CD4-positive, alpha-beta T cell treated with Interleukin-12 subunit alpha and Interleukin-12 subunit beta, for 1 hour (primary cell): ENCODE data around the gene CYP1B1.

ENCODE experiments used
- DNase-seq: peaks from one replicate; pipeline ENCODE4 v3.0.0-alpha.2; 2020

Gene CYP1B1

DNA sequence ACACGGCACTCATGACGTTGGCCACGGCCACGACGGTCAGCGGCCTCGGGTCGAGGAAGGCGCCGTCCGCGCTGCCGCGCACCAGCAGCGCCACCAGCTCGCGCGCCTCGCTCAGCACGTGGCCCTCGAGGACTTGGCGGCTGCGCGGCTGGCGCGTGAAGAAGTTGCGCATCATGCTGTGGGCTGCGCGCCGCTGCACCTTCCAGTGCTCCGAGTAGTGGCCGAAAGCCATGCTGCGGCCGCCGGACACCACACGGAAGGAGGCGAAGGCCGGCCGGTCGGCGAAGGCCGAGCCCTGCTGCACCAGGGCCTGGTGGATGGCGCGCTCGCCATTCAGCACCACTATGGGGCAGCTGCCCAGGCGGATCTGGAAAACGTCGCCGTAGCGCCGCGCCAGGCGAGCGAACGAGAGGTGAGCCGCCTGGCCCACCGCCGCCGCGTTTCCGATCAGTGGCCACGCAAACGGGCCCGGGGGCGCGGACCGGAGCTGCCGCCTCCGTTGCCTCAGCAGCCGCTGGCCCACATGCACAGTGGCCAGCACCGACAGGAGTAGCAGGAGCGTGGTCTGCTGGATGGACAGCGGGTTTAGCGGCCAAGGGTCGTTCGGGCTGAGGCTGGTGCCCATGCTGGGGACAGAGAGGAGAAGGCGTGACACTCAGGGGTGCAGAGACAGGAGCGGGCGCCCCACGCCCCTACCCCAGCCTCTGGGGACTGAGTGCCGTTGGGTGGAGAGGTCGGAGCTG lies 1.0 kb downstream of the CYP1B1 start:
- no peak for DNase-seq

DNA sequence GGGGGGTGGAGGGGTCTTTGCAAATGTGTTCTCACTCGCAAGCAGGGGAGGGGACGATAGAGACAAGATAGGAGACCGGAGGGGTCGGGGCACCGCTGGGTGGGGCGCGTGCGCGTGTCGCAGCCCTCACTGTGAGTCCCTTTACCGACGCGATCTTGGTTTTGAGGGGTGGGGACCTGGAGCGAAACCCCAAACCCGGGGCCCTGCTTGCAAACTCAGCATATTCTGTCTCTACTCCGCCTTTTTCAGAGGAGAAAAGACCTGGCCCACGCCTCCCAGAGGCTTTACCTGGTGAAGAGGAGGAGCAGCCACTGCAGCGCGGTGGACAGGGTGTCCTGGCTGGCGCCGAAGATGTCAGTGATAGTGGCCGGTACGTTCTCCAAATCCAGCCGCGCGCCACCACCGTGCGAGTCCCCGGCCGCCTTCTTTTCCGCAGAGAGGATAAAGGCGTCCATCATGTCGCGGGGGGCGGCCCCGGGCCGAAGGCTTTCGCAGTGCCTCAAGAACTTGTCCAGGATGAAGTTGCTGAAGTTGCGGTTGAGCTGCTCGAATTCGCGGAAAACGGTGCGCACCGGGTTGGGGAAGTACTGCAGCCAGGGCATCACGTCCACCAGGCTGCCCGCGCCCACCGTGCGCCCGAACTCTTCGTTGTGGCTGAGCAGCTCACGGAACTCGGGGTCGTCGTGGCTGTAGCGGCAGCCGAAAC lies 1.7 kb downstream of the CYP1B1 start:
- no peak for DNase-seq

- DNase-seq, result no peak
Observed at GRCh38 chr2:38073211-38074057, 2.5 kb downstream of the CYP1B1 start.

DNA sequence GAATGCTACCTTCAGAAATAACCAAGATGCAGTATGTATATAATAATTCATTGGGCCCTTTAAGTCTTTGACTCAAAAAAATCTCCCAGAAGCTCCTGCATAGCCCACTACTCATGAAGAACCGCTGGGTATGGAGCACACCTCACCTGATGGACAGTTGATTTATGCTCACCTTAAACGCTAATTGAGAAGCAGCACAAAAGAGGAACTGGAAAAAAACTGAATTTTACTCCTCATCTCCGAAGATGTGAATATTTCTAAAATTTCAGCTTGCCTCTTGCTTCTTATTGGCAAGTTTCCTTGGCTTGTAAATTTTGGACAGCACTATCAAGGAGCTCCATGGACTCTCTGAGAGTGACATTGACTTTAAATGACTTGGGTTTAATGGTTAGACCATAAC lies 5.5 kb downstream of the CYP1B1 start:
- no peak for DNase-seq

DNA sequence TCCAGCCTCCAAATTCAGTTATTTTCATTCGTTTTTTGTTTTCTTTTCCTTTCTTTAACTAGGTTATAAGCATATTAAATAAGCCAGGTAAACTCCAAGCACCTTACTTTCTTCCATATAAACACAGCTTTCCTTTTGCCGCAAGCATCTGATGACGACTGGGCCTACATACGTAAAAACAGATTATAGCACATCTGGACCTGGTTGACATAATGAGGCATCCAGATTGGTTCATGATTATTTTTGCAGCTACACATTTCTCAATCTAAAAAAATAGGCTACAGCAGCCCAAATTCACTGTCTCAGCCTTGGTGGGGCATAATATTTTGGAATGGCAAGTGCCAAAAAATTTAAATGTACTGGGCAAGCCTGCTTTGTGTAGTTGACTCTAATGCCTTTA lies 7.7 kb downstream of the CYP1B1 start:
- DNase-seq, result no peak

- DNase-seq, result no peak
Observed at GRCh38 chr2:38066421-38067115, 9.4 kb downstream of the CYP1B1 start.

GRCh38 chr2:38065502-38066135 lies 10.3 kb downstream of the CYP1B1 start:
- DNase-seq, result no peak

- no peak for DNase-seq
Observed at GRCh38 chr2:38064801-38065501, 11.0 kb downstream of the CYP1B1 start.

- no peak for DNase-seq
Observed at GRCh38 chr2:38060236-38061018, 15.5 kb downstream of the CYP1B1 start.

DNA sequence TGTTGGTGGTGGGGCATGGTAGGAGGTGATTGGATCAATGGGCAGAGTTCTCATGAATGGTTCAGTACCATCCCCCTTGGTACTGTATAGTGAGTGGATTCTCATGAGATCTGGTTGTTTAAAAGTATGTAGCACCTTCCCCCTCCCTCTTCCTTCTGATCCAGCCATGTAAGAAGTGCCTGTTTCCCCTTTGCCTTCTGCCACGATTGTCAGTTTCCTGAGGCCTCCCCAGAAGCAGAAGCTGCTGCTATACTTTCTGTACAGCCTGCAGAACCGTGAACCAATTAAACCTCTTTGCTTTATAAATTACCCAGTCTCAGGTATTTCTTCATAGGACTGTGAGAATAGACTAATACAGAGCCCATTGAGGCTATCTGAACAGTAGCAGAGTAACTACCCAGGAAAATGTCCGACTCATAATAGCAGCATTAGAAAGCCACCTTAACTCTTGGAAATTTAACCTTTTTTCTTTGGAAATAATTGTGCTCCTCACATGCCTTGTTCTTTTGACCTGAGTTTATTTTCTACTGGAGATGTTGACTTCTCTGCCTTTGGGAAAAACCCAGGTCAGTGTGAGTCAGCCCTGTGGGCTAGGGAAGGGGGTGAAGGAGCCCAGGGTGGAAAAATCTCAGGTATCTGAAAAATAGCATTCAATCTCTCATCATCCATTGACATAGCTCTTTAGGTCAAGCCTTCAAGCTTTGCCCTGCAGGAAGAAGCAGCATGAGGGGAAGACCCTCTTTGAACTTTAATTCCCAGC lies 18.1 kb downstream of the CYP1B1 start:
- DNase-seq, result no peak

DNA sequence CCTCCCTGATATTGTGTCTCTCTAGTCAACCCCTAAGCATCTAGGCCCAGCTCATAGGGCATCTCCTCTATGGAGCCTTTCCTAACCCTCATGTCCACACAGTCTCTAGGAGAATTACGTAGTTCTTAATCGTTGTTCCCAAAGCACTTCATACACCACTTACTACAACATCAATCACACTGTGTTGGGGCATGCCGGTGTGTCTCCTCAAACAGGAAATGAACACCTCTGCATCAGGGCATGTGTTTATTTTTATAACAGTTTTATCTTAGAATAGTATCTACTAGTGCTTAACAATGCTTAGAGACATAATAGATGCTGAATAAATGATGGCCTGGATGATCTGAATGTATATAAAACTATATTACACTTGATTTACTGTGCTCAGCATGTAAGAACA lies 19.7 kb downstream of the CYP1B1 start:
- DNase-seq, result no peak

GRCh38 chr2:38045811-38046210 lies 30.1 kb downstream of the CYP1B1 start:
- DNase-seq, result no peak

- no peak for DNase-seq
Observed at GRCh38 chr2:38039121-38039910, 36.6 kb downstream of the CYP1B1 start.

DNA sequence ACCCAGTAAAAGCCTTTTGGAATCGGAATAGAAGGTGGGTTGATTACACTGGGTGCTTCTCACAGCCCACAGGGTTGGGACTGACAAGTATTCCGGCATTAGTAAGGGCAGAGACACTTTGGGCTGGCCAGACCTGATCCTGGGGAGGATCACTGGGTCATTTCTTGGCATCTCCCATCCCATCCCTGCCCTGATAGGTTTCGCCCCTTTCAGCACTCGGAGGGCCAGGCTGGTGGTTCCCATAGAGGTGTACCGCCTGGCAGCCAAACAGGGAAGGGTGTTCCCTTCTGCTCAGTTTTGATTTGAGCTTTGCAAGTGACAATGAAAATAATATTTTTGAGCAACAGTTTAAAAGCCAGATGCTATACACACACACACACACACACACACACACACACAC lies 37.3 kb downstream of the CYP1B1 start:
- no peak for DNase-seq

GRCh38 chr2:38037757-38038621 lies 38.0 kb downstream of the CYP1B1 start:
- no peak for DNase-seq

- no peak for DNase-seq
Observed at GRCh38 chr2:38037325-38037724, 38.6 kb downstream of the CYP1B1 start.

- DNase-seq, result no peak
Observed at GRCh38 chr2:38035968-38036367, 40.0 kb downstream of the CYP1B1 start.

GRCh38 chr2:38033646-38034045 lies 42.3 kb downstream of the CYP1B1 start:
- DNase-seq, result no peak
